HL-60 (cell line): ENCODE measurements around the gene PSMD5.
"Not testable (repeated sequence)": the region's sequence is repeated elsewhere in the genome, so short reads cannot be mapped to it uniquely, and the experiment has no call there.

ENCODE experiments used
- DNase-seq, 2 experiments: peaks; one replicate each; pipeline ENCODE4 v3.0.0-alpha.2; 2010 to 2020; ENCODE audit warnings: low read depth in 1 of 2, low spot score in 1 of 2
- H3K27ac ChIP-seq: fragments of 250-450 bp; sonication (Bioruptor Pico); replicated peaks from 2 replicates; pipeline ENCODE4 v1.5.1; 2020; ENCODE audit warnings: mild to moderate bottlenecking, moderate library complexity
- H3K27me3 ChIP-seq: fragments of 250-450 bp; sonication (Bioruptor Pico); 2 replicates; pipeline ENCODE4 v1.5.1; 2021; ENCODE audit warnings: mild to moderate bottlenecking, moderate library complexity; ENCODE audit not compliant: insufficient read depth, poor library complexity, severe bottlenecking
- H3K4me3 ChIP-seq: replicated peaks from 2 replicates; pipeline ENCODE4 v1.5.1; 2011; ENCODE audit warnings: mild to moderate bottlenecking, control low read depth, low read length; ENCODE audit not compliant: insufficient read depth
- GABPA ChIP-seq: IDR thresholded peaks from 2 replicates; pipeline ENCODE4 v1.6.1; 2012; ENCODE audit warnings: low read depth
- POLR2AphosphoS5 ChIP-seq: IDR thresholded peaks from 2 replicates; pipeline ENCODE4 v1.6.1; 2012; ENCODE audit warnings: low read depth
- SPI1 ChIP-seq: IDR thresholded peaks from 2 replicates; pipeline ENCODE4 v1.6.1; 2012; ENCODE audit warnings: low read depth, mild to moderate bottlenecking, borderline replicate concordance
- TF ChIP-seq, protein P1 (sequence below): IDR thresholded peaks from one replicate; pipeline ENCODE4 v1.5.1; 2011; ENCODE audit warnings: low read length, control low read depth, inconsistent platforms; ENCODE audit not compliant: insufficient read depth
- TF ChIP-seq, protein P2 (sequence below): IDR thresholded peaks from 2 replicates; pipeline ENCODE4 v1.6.1; 2012; ENCODE audit warnings: low read depth; ENCODE audit not compliant: insufficient replicate concordance

PSMD5 gene

DNA sequence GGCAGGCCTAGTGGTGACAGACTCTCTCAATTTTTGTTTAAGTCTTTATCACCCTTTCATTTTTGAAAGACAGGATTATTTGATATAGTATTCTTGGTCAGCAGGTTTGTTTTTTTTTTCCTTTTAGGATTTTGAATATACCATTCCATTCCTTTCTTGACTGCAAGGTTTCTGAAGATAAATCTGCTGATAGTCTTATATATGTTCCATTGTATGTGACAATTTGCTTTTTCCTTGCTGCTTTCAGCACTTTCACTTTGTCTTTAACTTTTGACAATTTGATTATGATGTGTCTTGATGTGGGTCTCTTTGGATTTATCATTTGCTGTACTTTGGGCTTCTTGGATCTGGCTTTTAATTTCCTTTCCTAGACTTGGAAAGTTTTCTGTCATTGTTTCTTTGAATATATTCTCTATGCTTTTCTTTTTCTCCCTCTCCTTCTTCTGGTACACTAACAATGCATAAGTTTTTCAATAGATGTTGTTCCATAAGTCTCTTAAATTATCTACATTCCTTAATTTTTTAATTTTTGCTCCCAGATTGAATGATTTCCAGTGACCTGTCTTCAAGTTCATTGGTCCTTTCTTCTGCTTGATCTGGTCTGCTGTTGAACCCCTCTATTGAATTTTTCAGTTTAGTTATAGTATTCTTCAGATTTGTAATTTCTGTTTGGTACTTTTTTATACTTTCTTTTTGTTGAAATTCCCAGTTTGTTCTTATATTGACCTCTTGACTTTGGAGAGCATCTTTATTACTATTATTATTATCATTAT is 34.9 kb downstream of the PSMD5 start:
- H3K27me3 ChIP-seq = no peaks in the 10 kb centered on the region
- no peak overlapping the region for H3K4me3 ChIP-seq
- no peak for TF ChIP-seq GABPA

DNA sequence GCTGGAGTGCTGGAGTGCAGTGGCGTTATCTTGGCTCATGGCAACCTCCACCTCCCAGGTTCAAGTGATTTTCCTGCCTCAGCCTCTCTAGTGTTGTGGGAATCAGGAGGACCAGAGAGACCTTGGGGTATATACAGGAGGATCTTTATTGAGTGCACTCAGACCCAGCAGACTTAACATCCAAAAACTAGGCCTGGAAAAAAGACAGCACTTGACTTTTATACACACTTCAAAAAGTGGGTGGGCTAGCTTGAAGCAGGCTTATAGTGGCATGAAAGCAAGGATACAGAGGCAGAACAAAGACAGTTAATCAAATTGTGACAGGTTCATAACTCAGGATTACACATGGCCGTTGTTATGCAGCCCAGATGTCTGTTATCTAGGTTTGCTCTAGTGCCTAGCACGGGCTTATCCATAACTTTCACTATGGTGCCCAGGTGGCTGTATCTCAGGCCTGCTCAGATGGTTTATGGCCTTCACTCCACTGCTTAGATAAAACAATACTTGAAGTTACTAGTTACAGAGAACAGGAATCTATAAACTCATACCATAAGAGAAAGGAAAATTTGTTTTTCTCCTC is 37.8 kb downstream of the PSMD5 start:
- H3K27me3 ChIP-seq, H3K27ac ChIP-seq: not testable (repeated sequence)

More for the DNA sequence above, 34.9 kb downstream of the PSMD5 start:
- no peak for DNase-seq
- H3K27ac ChIP-seq = no peak overlapping the region

DNA sequence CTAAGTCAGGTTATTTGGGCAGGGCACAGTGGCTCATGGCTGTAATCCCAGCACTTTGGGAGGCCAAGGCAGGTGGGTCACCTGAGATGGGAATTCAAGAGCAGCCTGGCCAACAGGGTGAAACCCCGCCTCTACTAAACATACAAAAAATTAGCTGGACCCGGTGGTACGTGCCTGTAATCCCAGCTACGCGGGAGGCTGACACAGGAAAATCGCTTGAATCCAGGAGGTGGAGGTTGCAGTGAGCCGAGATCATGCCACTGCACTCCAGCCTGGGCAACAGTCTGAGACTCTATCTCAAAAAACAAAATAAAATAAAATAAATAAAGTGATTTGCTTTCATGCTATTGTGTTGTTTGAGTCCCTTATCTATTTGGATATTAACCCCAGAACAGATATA is 41.3 kb downstream of the PSMD5 start:
- Histone ChIP-seq H3K27ac (no peak overlapping the region), H3K27me3 (no peaks in the 10 kb centered on the region), H3K4me3 (no peak overlapping the region)
- DNase-seq = no peak
- TF ChIP-seq, protein P1, sequence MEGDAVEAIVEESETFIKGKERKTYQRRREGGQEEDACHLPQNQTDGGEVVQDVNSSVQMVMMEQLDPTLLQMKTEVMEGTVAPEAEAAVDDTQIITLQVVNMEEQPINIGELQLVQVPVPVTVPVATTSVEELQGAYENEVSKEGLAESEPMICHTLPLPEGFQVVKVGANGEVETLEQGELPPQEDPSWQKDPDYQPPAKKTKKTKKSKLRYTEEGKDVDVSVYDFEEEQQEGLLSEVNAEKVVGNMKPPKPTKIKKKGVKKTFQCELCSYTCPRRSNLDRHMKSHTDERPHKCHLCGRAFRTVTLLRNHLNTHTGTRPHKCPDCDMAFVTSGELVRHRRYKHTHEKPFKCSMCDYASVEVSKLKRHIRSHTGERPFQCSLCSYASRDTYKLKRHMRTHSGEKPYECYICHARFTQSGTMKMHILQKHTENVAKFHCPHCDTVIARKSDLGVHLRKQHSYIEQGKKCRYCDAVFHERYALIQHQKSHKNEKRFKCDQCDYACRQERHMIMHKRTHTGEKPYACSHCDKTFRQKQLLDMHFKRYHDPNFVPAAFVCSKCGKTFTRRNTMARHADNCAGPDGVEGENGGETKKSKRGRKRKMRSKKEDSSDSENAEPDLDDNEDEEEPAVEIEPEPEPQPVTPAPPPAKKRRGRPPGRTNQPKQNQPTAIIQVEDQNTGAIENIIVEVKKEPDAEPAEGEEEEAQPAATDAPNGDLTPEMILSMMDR = no peak
- TF ChIP-seq SPI1 = no peak
- no peak for TF ChIP-seq GABPA
- no peak for TF ChIP-seq POLR2AphosphoS5
- TF ChIP-seq, protein P2, sequence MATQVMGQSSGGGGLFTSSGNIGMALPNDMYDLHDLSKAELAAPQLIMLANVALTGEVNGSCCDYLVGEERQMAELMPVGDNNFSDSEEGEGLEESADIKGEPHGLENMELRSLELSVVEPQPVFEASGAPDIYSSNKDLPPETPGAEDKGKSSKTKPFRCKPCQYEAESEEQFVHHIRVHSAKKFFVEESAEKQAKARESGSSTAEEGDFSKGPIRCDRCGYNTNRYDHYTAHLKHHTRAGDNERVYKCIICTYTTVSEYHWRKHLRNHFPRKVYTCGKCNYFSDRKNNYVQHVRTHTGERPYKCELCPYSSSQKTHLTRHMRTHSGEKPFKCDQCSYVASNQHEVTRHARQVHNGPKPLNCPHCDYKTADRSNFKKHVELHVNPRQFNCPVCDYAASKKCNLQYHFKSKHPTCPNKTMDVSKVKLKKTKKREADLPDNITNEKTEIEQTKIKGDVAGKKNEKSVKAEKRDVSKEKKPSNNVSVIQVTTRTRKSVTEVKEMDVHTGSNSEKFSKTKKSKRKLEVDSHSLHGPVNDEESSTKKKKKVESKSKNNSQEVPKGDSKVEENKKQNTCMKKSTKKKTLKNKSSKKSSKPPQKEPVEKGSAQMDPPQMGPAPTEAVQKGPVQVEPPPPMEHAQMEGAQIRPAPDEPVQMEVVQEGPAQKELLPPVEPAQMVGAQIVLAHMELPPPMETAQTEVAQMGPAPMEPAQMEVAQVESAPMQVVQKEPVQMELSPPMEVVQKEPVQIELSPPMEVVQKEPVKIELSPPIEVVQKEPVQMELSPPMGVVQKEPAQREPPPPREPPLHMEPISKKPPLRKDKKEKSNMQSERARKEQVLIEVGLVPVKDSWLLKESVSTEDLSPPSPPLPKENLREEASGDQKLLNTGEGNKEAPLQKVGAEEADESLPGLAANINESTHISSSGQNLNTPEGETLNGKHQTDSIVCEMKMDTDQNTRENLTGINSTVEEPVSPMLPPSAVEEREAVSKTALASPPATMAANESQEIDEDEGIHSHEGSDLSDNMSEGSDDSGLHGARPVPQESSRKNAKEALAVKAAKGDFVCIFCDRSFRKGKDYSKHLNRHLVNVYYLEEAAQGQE = no peak

More for the DNA sequence above, 37.8 kb downstream of the PSMD5 start:
- DNase-seq, H3K4me3 ChIP-seq: not testable (repeated sequence)

DNA sequence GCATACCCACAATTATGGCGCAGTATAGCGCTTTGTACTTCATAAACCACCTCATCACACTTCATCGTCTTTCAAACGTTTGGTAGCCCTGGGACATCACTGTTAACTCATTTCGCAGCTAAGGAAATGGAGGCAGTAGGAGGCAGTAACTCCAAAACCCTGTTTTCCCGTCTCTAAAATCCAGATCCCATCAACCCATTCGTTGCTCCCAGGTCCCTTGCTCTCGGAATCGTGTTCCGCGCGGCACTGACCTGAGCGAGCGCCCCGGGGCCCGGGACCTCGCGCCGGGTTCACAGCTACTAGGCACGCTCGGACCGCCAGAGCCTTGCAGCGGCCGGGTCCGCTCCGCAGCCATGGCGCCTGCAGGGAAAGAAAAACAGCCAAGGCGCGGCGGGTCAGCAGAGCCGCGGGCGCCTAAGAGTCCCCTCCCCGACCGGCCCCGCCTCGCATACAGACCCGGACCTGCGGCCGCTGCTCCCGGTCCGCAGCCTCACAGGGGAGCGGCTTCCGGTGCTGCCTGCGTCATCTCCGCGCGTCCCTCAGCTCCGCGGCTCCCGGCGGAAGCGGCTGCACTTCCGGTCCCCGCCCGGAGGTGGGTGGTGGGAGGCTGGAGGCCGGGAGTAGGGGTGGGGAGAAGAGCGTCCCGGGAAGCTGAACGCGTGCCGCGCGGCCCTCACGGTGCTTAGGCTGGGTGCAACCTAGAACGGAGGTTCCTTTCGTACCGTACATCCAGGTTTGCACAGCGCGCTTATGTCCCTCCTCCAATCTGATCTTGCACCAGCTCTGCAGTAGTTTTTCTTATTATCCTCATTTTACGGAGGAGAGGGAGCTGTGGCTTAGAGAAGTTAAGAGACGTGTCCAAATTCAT is 49.6 kb downstream of the PSMD5 start, which contains the start of gene FBXW2:
Gene FBXW2 (minus strand): TSS at position 519 of the 868 bp plus-strand sequence. CDS start 5,158 bp downstream, outside the sequence.
- TF ChIP-seq POLR2AphosphoS5 (peak; percentile 97), GABPA (peak; percentile 96), SPI1 (peak; percentile 15; the same call in 1 of the 2 replicates)
- TF ChIP-seq, protein P2 = peak; percentile 51
- TF ChIP-seq, protein P1 = no peak
- DNase-seq = peak; percentile 89 to 91
- H3K27ac ChIP-seq = peak within 1 kb of the TSS; percentile 85
- peak within 1 kb of the TSS; percentile 67 for H3K4me3 ChIP-seq
- H3K27me3 ChIP-seq = no peaks in the 10 kb centered on the region
